A549 treated with GW870086 at 1 μM for 4 hours (cell line): ENCODE results near the gene ZNF655. TPM values are rescaled to one million over a fixed set of nuclear protein-coding genes. Genes with fewer than 3 reads are reported as not detected.

Experiments used
- total RNA-seq: library from RNA; stranded (reverse); fragments of 200-300 nt; extraction: Qiagen RNA extraction; gene quantifications from 5 replicates; pipeline ENCODE4 v1.2.3, GENCODE V29; 2022; ENCODE audit warnings: low read depth

The ZNF655 gene, protein sequence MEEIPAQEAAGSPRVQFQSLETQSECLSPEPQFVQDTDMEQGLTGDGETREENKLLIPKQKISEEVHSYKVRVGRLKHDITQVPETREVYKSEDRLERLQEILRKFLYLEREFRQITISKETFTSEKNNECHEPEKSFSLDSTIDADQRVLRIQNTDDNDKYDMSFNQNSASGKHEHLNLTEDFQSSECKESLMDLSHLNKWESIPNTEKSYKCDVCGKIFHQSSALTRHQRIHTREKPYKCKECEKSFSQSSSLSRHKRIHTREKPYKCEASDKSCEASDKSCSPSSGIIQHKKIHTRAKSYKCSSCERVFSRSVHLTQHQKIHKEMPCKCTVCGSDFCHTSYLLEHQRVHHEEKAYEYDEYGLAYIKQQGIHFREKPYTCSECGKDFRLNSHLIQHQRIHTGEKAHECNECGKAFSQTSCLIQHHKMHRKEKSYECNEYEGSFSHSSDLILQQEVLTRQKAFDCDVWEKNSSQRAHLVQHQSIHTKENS
- 52.7 to 61.6 TPM (median 54.2 TPM) in 5 replicates for total RNA-seq

DNA sequence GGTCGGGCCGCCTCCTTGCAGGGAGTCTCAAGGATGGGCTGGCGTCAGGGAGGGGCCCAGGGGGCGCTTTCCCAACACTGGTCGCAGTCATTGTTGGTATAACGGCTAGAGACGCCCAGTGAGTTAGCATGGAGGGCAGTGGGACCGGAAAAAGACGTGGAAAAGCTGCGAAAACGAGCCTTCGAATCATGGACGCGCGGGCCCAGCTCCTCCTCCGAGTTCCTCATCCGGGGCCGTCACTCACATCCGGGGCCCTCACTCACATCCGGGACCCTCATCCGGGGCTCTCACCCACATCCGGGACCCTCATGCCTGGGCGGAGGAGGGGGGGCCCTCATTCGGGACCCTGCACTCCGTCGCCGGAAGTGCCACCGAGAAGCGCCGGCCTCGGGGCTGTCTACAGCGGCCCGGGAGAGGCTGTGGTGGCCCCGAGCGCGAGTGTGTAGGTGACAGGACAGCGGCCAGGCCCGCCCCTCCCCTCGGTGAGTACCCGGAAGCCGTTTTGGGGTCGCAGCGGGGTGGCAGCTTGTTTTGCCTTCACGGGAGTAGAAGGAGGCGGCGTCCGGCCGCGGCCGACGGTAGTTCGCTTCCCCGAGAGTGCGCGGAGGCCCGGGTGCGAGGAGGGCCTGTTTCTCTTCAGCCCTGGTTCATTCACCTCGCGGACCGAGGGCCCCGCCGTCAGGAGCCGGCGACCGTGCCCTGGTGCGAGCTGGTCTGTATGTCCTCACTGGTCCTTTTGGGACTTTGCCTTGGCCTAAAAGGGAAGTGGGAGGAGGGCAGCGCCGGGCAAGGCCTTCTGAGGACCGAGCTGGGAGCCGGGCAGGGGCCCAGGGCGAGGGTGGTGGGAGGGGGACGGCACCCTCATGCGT is at the start of gene ZNF655:
ZNF655 (plus strand) TSS at position 337 of the 869 bp plus-strand sequence. CDS start 1,918 bp downstream, outside the sequence.

DNA sequence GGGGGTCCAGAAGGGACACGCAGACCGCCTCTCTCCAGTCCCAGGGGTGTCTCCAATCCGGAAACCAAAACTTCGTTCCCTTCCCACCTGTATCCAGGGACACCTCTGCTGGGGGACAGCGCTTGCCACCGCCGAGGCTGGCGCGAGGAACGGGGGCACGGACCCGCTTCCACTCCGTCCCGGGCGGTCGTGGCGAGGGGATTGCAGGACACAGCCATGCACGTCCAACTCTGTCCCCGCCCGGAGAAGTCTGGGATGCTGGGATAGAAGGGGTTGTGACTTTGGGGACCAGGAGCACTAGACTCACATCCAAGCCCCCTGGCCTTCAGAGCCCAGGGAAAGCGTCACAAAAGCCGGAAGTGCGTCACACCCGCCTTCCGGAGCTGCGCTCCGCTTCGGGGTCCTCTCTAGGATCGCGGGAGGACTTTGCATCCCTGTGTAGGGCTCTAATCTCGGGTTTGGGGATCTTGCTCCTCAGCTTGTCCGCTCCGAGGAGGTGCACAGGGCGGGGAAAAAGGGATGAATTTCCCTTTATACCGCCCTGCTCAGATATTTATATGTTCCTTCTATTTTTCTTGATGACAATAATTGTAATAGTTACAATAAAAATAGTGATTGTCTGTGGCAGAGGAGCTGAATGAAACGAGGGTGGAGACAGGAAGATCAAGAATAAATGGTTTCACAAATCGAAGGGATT is 6.5 kb upstream of the ZNF655 start, which contains the start of gene FAM200A:
FAM200A (minus strand) TSS at position 348 of the 697 bp plus-strand sequence. CDS start 3,707 bp downstream, outside the sequence.

DNA sequence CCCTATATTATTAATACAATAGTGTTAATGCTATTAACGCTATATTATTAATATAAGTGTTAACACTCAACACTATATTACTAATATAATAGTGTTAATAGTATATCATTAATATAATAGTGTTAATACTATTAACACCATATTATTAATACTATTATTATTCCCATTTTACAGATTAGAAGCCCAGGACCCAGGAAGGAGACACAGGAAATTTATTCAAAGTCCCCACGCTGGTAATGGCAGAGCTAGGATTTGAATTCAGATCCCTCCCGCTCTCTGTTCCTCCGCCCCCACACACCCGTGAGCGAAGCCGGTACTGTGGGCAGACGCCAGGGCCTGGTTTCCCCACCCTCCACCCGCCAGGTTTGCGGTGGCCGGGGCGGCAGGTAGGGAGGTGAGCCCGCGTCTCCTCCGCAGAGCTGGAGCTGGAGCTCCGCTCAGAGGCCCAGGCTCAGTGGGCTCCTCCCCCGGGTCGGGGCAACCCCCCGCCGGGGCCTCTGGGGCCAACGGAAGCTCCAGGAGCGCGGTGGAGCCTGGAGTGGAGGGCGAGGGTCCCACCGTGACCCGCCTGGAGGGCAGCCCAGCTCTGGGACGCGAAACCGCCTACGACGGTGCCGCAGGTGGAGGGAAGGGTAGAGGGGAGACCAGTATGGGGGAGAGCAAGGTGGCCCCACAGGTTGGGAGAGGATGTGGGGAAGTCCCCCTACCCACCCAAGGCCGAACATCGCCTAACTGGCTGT is 39.5 kb downstream of the ZNF655 start, which contains the start of gene TMEM225B:
TMEM225B (plus strand) TSS at position 506 of the 740 bp plus-strand sequence. CDS start 6,122 bp downstream, outside the sequence.

DNA sequence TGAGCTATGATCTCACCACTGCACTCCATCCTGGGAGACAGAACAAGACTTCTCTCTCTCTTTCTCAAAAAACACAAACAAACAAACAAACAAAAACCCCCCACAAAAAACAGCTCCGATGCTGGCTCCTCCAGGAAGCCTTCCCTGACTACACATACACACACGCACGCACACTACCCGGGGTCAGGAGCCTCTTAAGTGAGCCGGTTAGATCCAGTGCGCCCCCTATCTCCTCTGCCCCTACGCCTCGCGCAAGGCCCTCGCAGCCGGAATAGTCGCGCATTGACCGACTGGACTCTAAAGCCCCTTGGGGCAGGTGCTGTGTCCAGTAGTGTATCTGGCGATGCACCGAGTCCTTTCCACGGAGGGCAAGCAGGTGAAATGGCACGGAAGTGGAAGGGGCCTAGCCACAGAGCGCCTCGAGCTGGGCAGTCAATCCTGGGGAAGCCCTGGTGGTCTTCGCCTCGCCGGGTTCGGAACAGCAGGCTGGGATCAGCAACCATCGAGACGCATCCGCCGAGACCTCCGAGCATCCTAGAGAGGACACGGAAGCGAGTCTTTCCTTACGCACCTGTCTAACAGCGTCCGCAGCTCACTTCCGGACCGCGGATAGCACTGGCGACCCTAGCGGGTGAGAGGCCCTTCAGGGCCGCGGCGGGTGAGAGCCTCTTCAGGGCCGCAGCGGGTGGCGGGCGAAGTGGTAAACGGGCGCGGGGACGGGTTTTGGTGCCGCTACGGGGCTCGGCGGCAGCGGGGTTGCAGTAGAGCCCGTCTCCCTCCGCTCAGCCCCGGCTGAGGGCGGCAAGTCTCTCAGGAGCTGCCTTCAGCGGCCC is 58.1 kb downstream of the ZNF655 start, which contains the start of gene ZSCAN25:
ZSCAN25 (plus strand) TSS at position 588 of the 833 bp plus-strand sequence. CDS start 2,661 bp downstream, outside the sequence.

Other genes with a start within 250 kb of the ZNF655 start
- 121 to 134 TPM (median 125 TPM) in 5 replicates for gene ARPC1A, start 232.7 kb upstream of the ZNF655 start, total RNA-seq
- gene ARPC1B, start 183.9 kb upstream of the ZNF655 start, total RNA-seq: 270 to 304 TPM (median 283 TPM) in 5 replicates
- gene PDAP1, start 150.0 kb upstream of the ZNF655 start, total RNA-seq: 165 to 205 TPM (median 176 TPM) in 5 replicates
- gene BUD31, start 149.7 kb upstream of the ZNF655 start, total RNA-seq: 131 to 155 TPM (median 144 TPM) in 5 replicates
- 5.8 to 8.7 TPM (median 7.5 TPM) in 5 replicates for gene PTCD1, start 119.8 kb upstream of the ZNF655 start, total RNA-seq
- gene CPSF4, start 119.7 kb upstream of the ZNF655 start, total RNA-seq: 32.9 to 43.8 TPM (median 40.8 TPM) in 5 replicates
- 868 to 1,459 TPM (median 873 TPM) in 5 replicates for gene ATP5MF, start 92.5 kb upstream of the ZNF655 start, total RNA-seq
- 6.8 to 11.9 TPM (median 8.2 TPM) in 5 replicates for gene ZNF789, start 85.8 kb upstream of the ZNF655 start, total RNA-seq
- gene ZNF394, start 58.4 kb upstream of the ZNF655 start, total RNA-seq: 15.6 to 21.2 TPM (median 18.3 TPM) in 5 replicates
- 9.0 to 9.9 TPM (median 9.2 TPM) in 5 replicates for gene ZKSCAN5, start 54.0 kb upstream of the ZNF655 start, total RNA-seq
- gene FAM200A, start 6.5 kb upstream of the ZNF655 start, total RNA-seq: 4.9 to 7.0 TPM (median 6.9 TPM) in 5 replicates
- 0.91 to 1.6 TPM (median 1.0 TPM) in 5 replicates for gene TMEM225B, start 39.6 kb downstream of the ZNF655 start, total RNA-seq
- 8.2 to 10.3 TPM (median 9.1 TPM) in 5 replicates for gene ZSCAN25, start 58.3 kb downstream of the ZNF655 start, total RNA-seq
- gene CYP3A5, start 121.4 kb downstream of the ZNF655 start, total RNA-seq: 0.91 to 1.6 TPM (median 1.4 TPM) in 5 replicates
- gene CYP3A7, start 176.6 kb downstream of the ZNF655 start, total RNA-seq: not detected in 5 replicates
- gene CYP3A4, start 225.5 kb downstream of the ZNF655 start, total RNA-seq: 0.06 to 0.09 TPM in 2 of 5 replicates, not detected in the others